Right ventricle myocardium superior (tissue), 1 donor: Measurements from ENCODE around the gene YARS2. TPM values are rescaled to one million over a fixed set of nuclear protein-coding genes. Genes with fewer than 3 reads are reported as not detected.
A peak's percentile ranks its signal among the peaks of the same experiment; 100 is the strongest.
"Not testable (repeated sequence)": the region's sequence is repeated elsewhere in the genome, so short reads cannot be mapped to it uniquely, and the experiment has no call there.

ENCODE experiments used
- ATAC-seq: fragments of 200-7000 bp; cut with Tn5 transposase; one replicate; pipeline ENCODE4 v1.9.1; 2020; ENCODE audit warnings: mild to moderate bottlenecking; ENCODE audit not compliant: poor library complexity
- DNase-seq: peaks from one replicate; pipeline ENCODE4 v3.0.0-alpha.2; 2020
- intact Hi-C: fragments of 100-400 bp; cut with DNase I; formaldehyde crosslinking; loops from one replicate; pipeline ENCODE4 v1.11.2; 2022
- total RNA-seq: library from RNA; stranded (reverse); fragmentation: NEBNext Ultra II Directional; extraction: Animal tissue kit (Norgen Biotek cat#: 25700); gene quantifications from one replicate; pipeline ENCODE4 v1.2.1, GENCODE V29; 2021
- donor health status: DM: no; HTN: yes; CAD: no; lungs with severe emphysema.

Gene YARS2
- total RNA-seq, 1 donor from 2014 or later: 7.8 TPM

GRCh38 chr12:32756476-32757066 is 874 bp upstream of the YARS2 start:
- ATAC-seq: no peak
- DNase-seq: no peak
- intact Hi-C loops: loop anchor here (2.0 to 5.0 kb wide), 2 partner anchors 162 to 1266 kb away; partner anchors contain the start of gene ALG10

- ATAC-seq (peak; percentile 68), DNase-seq (peak; percentile 69)
- intact Hi-C loops: loop anchor here (5.0 kb wide), 1 partner anchor 1267 kb away; the partner anchor contains the start of gene ALG10
Measured at GRCh38 chr12:32755051-32755653, 545 bp downstream of the YARS2 start.

GRCh38 chr12:32754111-32754510 is 1.6 kb downstream of the YARS2 start:
- DNase-seq: no peak
- intact Hi-C loops: no loop called here
- ATAC-seq: no peak

GRCh38 chr12:32753605-32754004 is 2.1 kb downstream of the YARS2 start:
- intact Hi-C loops: no loop called here
- DNase-seq (no peak), ATAC-seq (no peak)

GRCh38 chr12:32743264-32743663 is 12.4 kb downstream of the YARS2 start:
- intact Hi-C loops: no loop called here
- no peak for DNase-seq
- no peak for ATAC-seq

GRCh38 chr12:32742133-32742532 is 13.6 kb downstream of the YARS2 start:
- no peak for ATAC-seq
- intact Hi-C loops: no loop called here
- no peak for DNase-seq

GRCh38 chr12:32739279-32739678 is 16.4 kb downstream of the YARS2 start:
- no peak for DNase-seq
- intact Hi-C loops: no loop called here
- ATAC-seq: peak; percentile 40

- no peak for DNase-seq
- no peak for ATAC-seq
- intact Hi-C loops: no loop called here
Measured at GRCh38 chr12:32737715-32738114, 18.0 kb downstream of the YARS2 start.

GRCh38 chr12:32736445-32736844 is 19.3 kb downstream of the YARS2 start:
- no peak for DNase-seq
- ATAC-seq: no peak
- intact Hi-C loops: no loop called here

GRCh38 chr12:32734952-32735351 is 20.7 kb downstream of the YARS2 start:
- no peak for DNase-seq
- no peak for ATAC-seq
- intact Hi-C loops: no loop called here

- intact Hi-C loops: no loop called here
- ATAC-seq: no peak
- no peak for DNase-seq
Measured at GRCh38 chr12:32727237-32727636, 28.5 kb downstream of the YARS2 start.

- DNase-seq (no peak), ATAC-seq (no peak)
- intact Hi-C loops: no loop called here
Measured at GRCh38 chr12:32726286-32726685, 29.4 kb downstream of the YARS2 start.

GRCh38 chr12:32725308-32725707 is 30.4 kb downstream of the YARS2 start:
- DNase-seq, ATAC-seq, intact Hi-C loops: not testable (repeated sequence)

GRCh38 chr12:32718926-32719325 is 36.8 kb downstream of the YARS2 start:
- ATAC-seq (no peak), DNase-seq (no peak)
- intact Hi-C loops: no loop called here

- ATAC-seq (no peak), DNase-seq (no peak)
- intact Hi-C loops: no loop called here
Measured at GRCh38 chr12:32714772-32715171, 40.9 kb downstream of the YARS2 start.

GRCh38 chr12:32708926-32709325 is 46.8 kb downstream of the YARS2 start:
- intact Hi-C loops: no loop called here
- no peak for DNase-seq

GRCh38 chr12:32706335-32707024 is 49.2 kb downstream of the YARS2 start:
- DNase-seq: no peak
- no peak for ATAC-seq
- intact Hi-C loops: no loop called here

More at GRCh38 chr12:32708926-32709325, 46.8 kb downstream of the YARS2 start:
- no peak for ATAC-seq

GRCh38 chr12:32705783-32706182 is 49.9 kb downstream of the YARS2 start:
- DNase-seq (no peak), ATAC-seq (no peak)
- intact Hi-C loops: no loop called here

- ATAC-seq: no peak
- no peak for DNase-seq
- intact Hi-C loops: no loop called here
Measured at GRCh38 chr12:32702946-32703345, 52.8 kb downstream of the YARS2 start.

- DNase-seq (no peak), ATAC-seq (no peak)
- intact Hi-C loops: no loop called here
Measured at GRCh38 chr12:32702473-32702872, 53.2 kb downstream of the YARS2 start.
